Endothelial cell of umbilical vein (primary cell): ENCODE data around the gene SNRPD2. TPM values are rescaled to one million over a fixed set of nuclear protein-coding genes. Genes with fewer than 3 reads are reported as not detected.

Experiments
- BruUV-seq: library from RNA; stranded (reverse); fragments of 400-500 nt; replicated peaks from 2 replicates; lab custom pipeline; 2021; lab: Mats Ljungman, UMichigan
- CTCF ChIA-PET: fragments of 300-600, 350-600 bp; sonication (Branson Sonifier 250); formaldehyde crosslinking; loops from one replicate; lab custom pipeline; 2021; ENCODE audit warnings: antibody characterized with exemption, inconsistent platforms; lab: Charles Lee
- POLR2A ChIA-PET: fragments of 300-600, 350-600 bp; sonication (Branson Sonifier 250); formaldehyde crosslinking; loops from one replicate; lab custom pipeline; 2021; ENCODE audit warnings: antibody characterized with exemption, inconsistent platforms; lab: Charles Lee
- DNase-seq: peaks from one replicate; pipeline ENCODE4 v3.0.0-alpha.2; 2011; ENCODE audit warnings: low read depth, low spot score
- FAIRE-seq: peaks from 2 replicates; lab custom pipeline; 2011; peaks lifted over from hg19 to GRCh38; lab: Jason Lieb, UNC
- H2AFZ ChIP-seq: 2 replicates; pipeline ENCODE4 v1.6.0; 2012; ENCODE audit warnings: low read depth, low read length, control low read depth, inconsistent platforms
- H3K27ac ChIP-seq: 2 replicates; pipeline ENCODE4 v1.5.1; 2011; ENCODE audit warnings: low read depth, mild to moderate bottlenecking, control low read depth, low read length, moderate library complexity; ENCODE audit not compliant: insufficient read depth
- H3K27me3 ChIP-seq, 2 experiments: 2 replicates each; pipeline versions ENCODE4 v1.6.0 to v1.6.1; 2011; ENCODE audit warnings: low read length in 2 of 2, mixed read lengths in 1 of 2; ENCODE audit not compliant: control insufficient read depth in 2 of 2, insufficient read depth in 2 of 2
- H3K36me3 ChIP-seq, 2 experiments: 2 replicates in 1 of 2; 3 replicates in 1 of 2; pipeline ENCODE4 v1.5.1; 2011; ENCODE audit warnings: low read length in 2 of 2, mild to moderate bottlenecking in 1 of 2, moderate library complexity in 1 of 2; ENCODE audit not compliant: control insufficient read depth in 2 of 2, insufficient read depth in 2 of 2; ENCODE audit errors: extremely low read depth in 1 of 2
- H3K4me1 ChIP-seq: 3 replicates; pipeline ENCODE4 v1.5.1; 2011; ENCODE audit warnings: mild to moderate bottlenecking, low read length; ENCODE audit not compliant: control insufficient read depth, insufficient read depth; ENCODE audit errors: extremely low read depth
- H3K4me2 ChIP-seq: 2 replicates; pipeline ENCODE4 v1.6.1; 2011; ENCODE audit warnings: low read length, control low read depth, mixed read lengths; ENCODE audit not compliant: insufficient read depth
- H3K4me3 ChIP-seq, 3 experiments: fragments of 200-600 bp in 1 of 3; sonication (generic), shearing (Covaris generic) in 1 of 3; replicated peaks in 1 of 3; 2 replicates each; pipeline ENCODE4 v1.5.1; 2011 to 2016; ENCODE audit warnings: control low read depth in 3 of 3, low read length in 3 of 3, mild to moderate bottlenecking in 2 of 3, inconsistent platforms in 1 of 3, low read depth in 1 of 3, moderate library complexity in 1 of 3; ENCODE audit not compliant: insufficient read depth in 1 of 3
- H3K79me2 ChIP-seq: 2 replicates; pipeline ENCODE4 v1.6.0; 2012; ENCODE audit warnings: low read length, inconsistent platforms; ENCODE audit not compliant: control insufficient read depth, insufficient read depth
- H3K9ac ChIP-seq: replicated peaks from 2 replicates; pipeline ENCODE3; 2011; ENCODE audit warnings: low read length, control low read depth; ENCODE audit not compliant: insufficient read depth; ENCODE audit errors: extremely low read depth
- H3K9me1 ChIP-seq: replicated peaks from 3 replicates; pipeline ENCODE4 v1.6.0; 2011; ENCODE audit warnings: mild to moderate bottlenecking, low read length; ENCODE audit not compliant: control insufficient read depth, insufficient read depth; ENCODE audit errors: extremely low read depth
- H3K9me3 ChIP-seq: replicated peaks from 2 replicates; pipeline ENCODE4 v1.5.1; 2012; ENCODE audit warnings: low read length, inconsistent platforms; ENCODE audit not compliant: control insufficient read depth, insufficient read depth
- H4K20me1 ChIP-seq: replicated peaks from 2 replicates; pipeline ENCODE3; 2011; ENCODE audit warnings: mild to moderate bottlenecking, low read length; ENCODE audit not compliant: control insufficient read depth, insufficient read depth; ENCODE audit errors: extremely low read depth
- CTCF ChIP-seq, 2 donors: IDR thresholded peaks; 1 replicate in 1 of 2; 2 replicates in 1 of 2; pipeline ENCODE4 v1.5.1; 2011; ENCODE audit warnings: low read length in 2 of 2, mild to moderate bottlenecking in 2 of 2, moderate library complexity in 2 of 2, control low read depth in 1 of 2, inconsistent platforms in 1 of 2, low read depth in 1 of 2; ENCODE audit not compliant: insufficient read depth in 1 of 2; ENCODE audit errors: extremely low read depth in 1 of 2
- EZH2 ChIP-seq: IDR thresholded peaks from 2 replicates; pipeline ENCODE4 v1.6.1; 2012; ENCODE audit warnings: borderline replicate concordance, low read depth, mild to moderate bottlenecking, moderate library complexity, low read length, inconsistent platforms; ENCODE audit not compliant: severe bottlenecking
- FOS ChIP-seq: IDR thresholded peaks from 2 replicates; pipeline ENCODE4 v1.6.1; 2011; ENCODE audit warnings: mild to moderate bottlenecking, low read length, moderate library complexity, borderline replicate concordance; ENCODE audit not compliant: insufficient read depth
- GATA2 ChIP-seq: IDR thresholded peaks from 2 replicates; pipeline ENCODE4 v1.7.0; 2011; ENCODE audit warnings: low read depth, mild to moderate bottlenecking, moderate library complexity, mixed read lengths, low read length; ENCODE audit not compliant: insufficient read length, insufficient read depth
- JUN ChIP-seq: IDR thresholded peaks from 2 replicates; pipeline ENCODE4 v1.6.1; 2011; ENCODE audit warnings: borderline replicate concordance, low read depth; ENCODE audit not compliant: insufficient read length, insufficient read depth
- MAX ChIP-seq: IDR thresholded peaks from 2 replicates; pipeline ENCODE4 v1.6.1; 2011; ENCODE audit not compliant: insufficient read depth, insufficient read length
- MYC ChIP-seq: IDR thresholded peaks from one replicate; pipeline ENCODE4 v1.6.1; 2011; ENCODE audit warnings: mild to moderate bottlenecking, low read depth, low read length
- POLR2A ChIP-seq: IDR thresholded peaks from 2 replicates; pipeline ENCODE4 v1.6.1; 2012; ENCODE audit warnings: low read depth, mild to moderate bottlenecking, control low read depth, low read length
- POLR2AphosphoS5 ChIP-seq: IDR thresholded peaks from 2 replicates; pipeline ENCODE4 v1.6.1; 2012; ENCODE audit warnings: low read depth, mild to moderate bottlenecking, control low read depth, low read length, moderate library complexity; ENCODE audit not compliant: insufficient read depth
- dilution Hi-C: fragments of 300-500 bp; cut with MboI; formaldehyde crosslinking; loops from one replicate; pipeline ENCODE4 v1.15.0; 2019; ENCODE audit warnings: low sequenced_read_pairs; ENCODE audit not compliant: extremely low pct_ligation_motif_present
- intact Hi-C: fragments of 100-400 bp; cut with micrococcal nuclease; formaldehyde crosslinking; loops from one replicate; pipeline ENCODE4 v1.10.0; 2022
- polyA plus RNA-seq, 4 experiments: library from polyadenylated mRNA; depleted of rRNA in 3 of 4; stranded (reverse) in 3 of 4; unstranded in 1 of 4; fragments of >200 nt; gene quantifications; 2 replicates each; pipeline versions ENCODE4 v1.2.1 to v1.2.3, GENCODE V29; 2011 to 2012; ENCODE audit warnings: missing spikeins in 1 of 4
- total RNA-seq: library from RNA; stranded (reverse); gene quantifications from 2 replicates; pipeline ENCODE4 v1.2.3, GENCODE V29; 2021

The SNRPD2 gene
- total and polyA plus RNA-seq, 2 donors (not counting 3 experiments of a cell fraction or from before 2014, with no cell fraction given): 512 to 519 TPM

GRCh38 chr19:45676851-45677263, 14.9 kb downstream of the SNRPD2 start:
- ChIA-PET CTCF (interaction anchor here (0.8 to 5.3 kb wide), 8 partner anchors 9 to 118 kb away, joined by 3 to 55 read pairs (median 4); partner anchors contain the start of genes QPCTL and SNRPD2), POLR2A (interaction anchor here (0.8 kb wide), 1 partner anchor 15 kb away, joined by 3 read pairs; no protein-coding TSS in a partner anchor)
- H3K4me1 ChIP-seq: peaks cover 10% of the 10 kb centered on the region
- H2AFZ ChIP-seq: peak overlapping the region; percentile 48
- FAIRE-seq (no peak), DNase-seq (no peak)
- no peak overlapping the region for H3K4me2 ChIP-seq
- no peak overlapping the region for H3K9ac ChIP-seq
- H3K4me3 ChIP-seq: peak overlapping the region in 1 of 3 experiments; percentile 12
- H3K27me3 ChIP-seq: peaks cover 0 to 2% of the 10 kb centered on the region in 2 experiments
- dilution Hi-C loops: no loop called here
- H3K27ac ChIP-seq: no peak overlapping the region
- no peaks in the 10 kb centered on the region for H3K9me1 ChIP-seq
- intact Hi-C loops: no loop called here
- no peaks in the 10 kb centered on the region for H3K9me3 ChIP-seq
- no peaks in the 10 kb centered on the region for H4K20me1 ChIP-seq
- BruUV-seq: no TSS peak
- TF ChIP-seq MYC (no peak), EZH2 (no peak), FOS (no peak)
- H3K79me2 ChIP-seq: no peaks in the 10 kb centered on the region
- H3K36me3 ChIP-seq: no peaks in the 10 kb centered on the region

- no peak overlapping the region for H3K4me2 ChIP-seq
- no peaks in the 10 kb centered on the region for H3K9me3 ChIP-seq
- H3K27me3 ChIP-seq: peaks cover 6 to 8% of the 10 kb centered on the region in 2 experiments
- H4K20me1 ChIP-seq: no peaks in the 10 kb centered on the region
- TF ChIP-seq GATA2: no peak
- TF ChIP-seq POLR2AphosphoS5: no peak
- TF ChIP-seq EZH2: no peak
- TF ChIP-seq FOS: no peak
- no peak for TF ChIP-seq MAX
- TF ChIP-seq POLR2A: no peak
- no peak for TF ChIP-seq CTCF (IDR thresholded peaks at IDR 0.05; ENCODE audit: extremely low read depth in 1 of 2, insufficient read depth in 1 of 2, low read depth in 1 of 2, low read length in 2 of 2)
- no peak for TF ChIP-seq MYC
- TF ChIP-seq JUN: no peak
- DNase-seq (no peak), FAIRE-seq (no peak)
- no peaks in the 10 kb centered on the region for H3K36me3 ChIP-seq
- intact Hi-C loops (no loop called here), dilution Hi-C loops (no loop called here)
- ChIA-PET POLR2A (no interaction called here), CTCF (interaction anchor here (0.7 to 1.4 kb wide), 2 partner anchors 18 to 196 kb away, joined by 3 to 6 read pairs; partner anchors contain the start of gene QPCTL)
- no peaks in the 10 kb centered on the region for H3K79me2 ChIP-seq
- BruUV-seq: no TSS peak
- H3K4me3 ChIP-seq: no peak overlapping the region
- H2AFZ ChIP-seq: no peak overlapping the region
- peaks cover 7% of the 10 kb centered on the region for H3K4me1 ChIP-seq
- H3K9ac ChIP-seq: no peak overlapping the region
- no peaks in the 10 kb centered on the region for H3K9me1 ChIP-seq
- H3K27ac ChIP-seq: no peak overlapping the region
Measured at GRCh38 chr19:45674946-45675345, 16.8 kb downstream of the SNRPD2 start.
